DOHH2 (cell line): Measurements from ENCODE around the gene CD1E.

Experiments used
- EZH2phosphoT487 ChIP-seq: fragments of 200-600 bp; sonication (generic); IDR thresholded peaks from 2 replicates; pipeline ENCODE4 v1.6.1; 2017; ENCODE audit warnings: borderline replicate concordance, mild to moderate bottlenecking, antibody characterized with exemption, low read length, moderate library complexity, mixed read lengths
- TF ChIP-seq, protein P1 (sequence below): fragments of 200-600 bp; sonication (generic); IDR thresholded peaks from one replicate; pipeline ENCODE4 v1.5.1; 2014; ENCODE audit warnings: antibody characterized with exemption, mild to moderate bottlenecking, low read depth, low read length; ENCODE audit not compliant: poor library complexity, severe bottlenecking

DNA sequence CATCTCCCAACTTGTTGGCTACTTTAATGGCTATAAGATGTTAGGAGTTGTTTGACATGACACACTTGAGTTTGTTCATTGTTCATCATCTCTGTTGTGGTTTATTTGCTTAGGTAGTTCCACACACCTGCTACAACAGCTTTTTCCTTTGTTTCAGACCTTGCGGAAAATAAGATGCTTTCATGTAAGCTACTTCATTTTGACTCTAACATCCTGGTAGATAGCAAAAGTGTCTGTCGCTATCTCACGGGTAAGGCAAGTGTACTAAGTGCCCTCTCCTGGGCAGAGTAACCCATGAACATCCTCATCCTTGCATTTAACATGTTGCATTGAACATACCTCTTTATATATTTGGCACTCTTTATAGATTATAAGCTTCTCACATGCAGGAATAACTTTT is 47.2 kb downstream of the CD1E start:
- TF ChIP-seq, protein P1, sequence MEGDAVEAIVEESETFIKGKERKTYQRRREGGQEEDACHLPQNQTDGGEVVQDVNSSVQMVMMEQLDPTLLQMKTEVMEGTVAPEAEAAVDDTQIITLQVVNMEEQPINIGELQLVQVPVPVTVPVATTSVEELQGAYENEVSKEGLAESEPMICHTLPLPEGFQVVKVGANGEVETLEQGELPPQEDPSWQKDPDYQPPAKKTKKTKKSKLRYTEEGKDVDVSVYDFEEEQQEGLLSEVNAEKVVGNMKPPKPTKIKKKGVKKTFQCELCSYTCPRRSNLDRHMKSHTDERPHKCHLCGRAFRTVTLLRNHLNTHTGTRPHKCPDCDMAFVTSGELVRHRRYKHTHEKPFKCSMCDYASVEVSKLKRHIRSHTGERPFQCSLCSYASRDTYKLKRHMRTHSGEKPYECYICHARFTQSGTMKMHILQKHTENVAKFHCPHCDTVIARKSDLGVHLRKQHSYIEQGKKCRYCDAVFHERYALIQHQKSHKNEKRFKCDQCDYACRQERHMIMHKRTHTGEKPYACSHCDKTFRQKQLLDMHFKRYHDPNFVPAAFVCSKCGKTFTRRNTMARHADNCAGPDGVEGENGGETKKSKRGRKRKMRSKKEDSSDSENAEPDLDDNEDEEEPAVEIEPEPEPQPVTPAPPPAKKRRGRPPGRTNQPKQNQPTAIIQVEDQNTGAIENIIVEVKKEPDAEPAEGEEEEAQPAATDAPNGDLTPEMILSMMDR = no peak
- no peak for TF ChIP-seq EZH2phosphoT487
